ENCODE data around the gene KAT8.

DNA sequence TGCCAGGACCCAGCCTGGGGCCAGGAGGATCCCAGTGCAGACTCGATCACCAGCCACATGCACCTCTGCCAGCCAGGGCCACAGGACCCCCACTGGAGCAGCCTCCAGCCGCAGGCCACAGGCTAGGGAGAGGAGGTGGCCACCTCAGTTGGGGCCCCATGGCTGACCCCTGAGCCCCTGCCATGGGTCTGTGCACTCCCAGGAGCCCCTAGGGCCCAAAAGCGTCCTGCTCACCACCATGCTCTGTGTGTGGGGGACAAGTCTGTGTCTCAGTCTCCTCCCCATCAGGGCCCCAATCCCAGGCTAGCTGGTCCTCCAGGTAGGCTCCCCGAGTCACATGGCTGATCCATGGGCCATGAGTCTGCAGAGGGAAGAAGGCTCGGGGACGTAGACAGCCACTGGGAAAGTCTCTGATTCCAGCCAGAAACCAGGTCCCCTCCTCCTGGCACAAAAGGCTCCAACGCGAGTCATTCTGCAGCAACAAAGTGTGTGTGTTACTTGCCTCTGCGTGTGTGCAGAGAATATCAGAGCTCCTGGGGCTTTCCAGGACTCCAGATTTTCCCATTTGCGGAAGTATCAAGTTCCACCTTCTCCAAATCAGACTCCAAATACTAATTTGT, 24.1 kb downstream of the KAT8 start:
- TF ChIP-seq, protein P1, sequence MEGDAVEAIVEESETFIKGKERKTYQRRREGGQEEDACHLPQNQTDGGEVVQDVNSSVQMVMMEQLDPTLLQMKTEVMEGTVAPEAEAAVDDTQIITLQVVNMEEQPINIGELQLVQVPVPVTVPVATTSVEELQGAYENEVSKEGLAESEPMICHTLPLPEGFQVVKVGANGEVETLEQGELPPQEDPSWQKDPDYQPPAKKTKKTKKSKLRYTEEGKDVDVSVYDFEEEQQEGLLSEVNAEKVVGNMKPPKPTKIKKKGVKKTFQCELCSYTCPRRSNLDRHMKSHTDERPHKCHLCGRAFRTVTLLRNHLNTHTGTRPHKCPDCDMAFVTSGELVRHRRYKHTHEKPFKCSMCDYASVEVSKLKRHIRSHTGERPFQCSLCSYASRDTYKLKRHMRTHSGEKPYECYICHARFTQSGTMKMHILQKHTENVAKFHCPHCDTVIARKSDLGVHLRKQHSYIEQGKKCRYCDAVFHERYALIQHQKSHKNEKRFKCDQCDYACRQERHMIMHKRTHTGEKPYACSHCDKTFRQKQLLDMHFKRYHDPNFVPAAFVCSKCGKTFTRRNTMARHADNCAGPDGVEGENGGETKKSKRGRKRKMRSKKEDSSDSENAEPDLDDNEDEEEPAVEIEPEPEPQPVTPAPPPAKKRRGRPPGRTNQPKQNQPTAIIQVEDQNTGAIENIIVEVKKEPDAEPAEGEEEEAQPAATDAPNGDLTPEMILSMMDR (IDR thresholded peaks at IDR 0.05): no peak
- peak in 1 of 4 donors; percentile 37 for TF ChIP-seq POLR2A (IDR thresholded peaks at IDR 0.05)
